GM19438 (cell line): ENCODE data around the gene MAN1A2.

Source experiments
- ATAC-seq: cut with Tn5 transposase; IDR thresholded peaks from one replicate; pipeline ENCODE4 v1.9.1; 2021; ENCODE audit warnings: low read depth; ENCODE audit not compliant: unreplicated experiment

Gene MAN1A2

GRCh38 chr1:117573386-117574023, 206.3 kb downstream of the MAN1A2 start:
- ATAC-seq = no peak

GRCh38 chr1:117574161-117574835, 207.0 kb downstream of the MAN1A2 start:
- ATAC-seq = no peak

GRCh38 chr1:117575586-117576225, 208.5 kb downstream of the MAN1A2 start:
- no peak for ATAC-seq

- ATAC-seq = no peak
These were observed 209.0 kb downstream of the MAN1A2 start for GRCh38 chr1:117576236-117576635.

GRCh38 chr1:117577191-117577885, 210.1 kb downstream of the MAN1A2 start:
- no peak for ATAC-seq

- no peak for ATAC-seq
These were observed 211.2 kb downstream of the MAN1A2 start for GRCh38 chr1:117578466-117578865.
